ENCODE data around the gene TMCC2. TPM values are rescaled to one million over a fixed set of nuclear protein-coding genes. Genes with fewer than 3 reads are reported as not detected.

The TMCC2 gene
- total RNA-seq, 1 experiment from 2014 or later = 2.7 TPM

DNA sequence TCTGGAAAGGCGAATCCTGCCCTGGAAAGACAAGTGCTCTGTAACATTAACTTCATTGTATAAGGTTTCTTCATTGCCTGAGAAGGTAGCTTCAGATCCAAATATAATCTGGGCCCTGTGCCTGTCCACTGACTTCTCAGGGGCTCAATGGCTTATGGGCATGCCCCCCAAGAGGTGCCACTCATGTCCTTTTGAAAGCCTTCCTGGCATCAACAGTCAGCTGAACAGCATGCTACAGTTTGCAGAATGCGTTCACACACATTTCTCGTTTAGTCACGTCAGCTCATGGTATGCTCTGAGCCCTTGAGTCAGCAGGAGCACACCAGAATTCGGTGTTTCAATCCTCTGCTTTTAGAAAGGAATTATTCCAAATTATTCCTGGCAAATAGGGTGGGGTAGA is 23.8 kb downstream of the TMCC2 start:
- Histone ChIP-seq H3K9me3 (ENCODE audit: control insufficient read depth in 1 of 2, insufficient read depth in 1 of 2, low read depth in 1 of 2, low read length in 2 of 2) (no peaks in the 10 kb centered on the region), H3K27me3 (ENCODE audit: insufficient read depth, low read length) (no peaks in the 10 kb centered on the region), H3K9ac (ENCODE audit: low read length) (no peak overlapping the region), H3K4me2 (ENCODE audit: low read length) (no peak overlapping the region), H3K4me3 (replicated peaks in 1 of 2; ENCODE audit: low read depth in 1 of 2, low read length in 2 of 2) (no peak overlapping the region), H3K79me2 (ENCODE audit: insufficient read depth, low read length) (no peaks in the 10 kb centered on the region), H2AFZ (ENCODE audit: low read depth, low read length, poor library complexity, severe bottlenecking) (no peak overlapping the region), H3K9me2 (ENCODE audit: insufficient read depth) (no peaks in the 10 kb centered on the region), H3K36me3 (ENCODE audit: control insufficient read depth in 1 of 2, insufficient read depth in 2 of 2, low read length in 2 of 2) (no peaks in the 10 kb centered on the region), H3K4me1 (ENCODE audit: control insufficient read depth in 1 of 2, insufficient read depth in 2 of 2, low read length in 2 of 2) (peaks cover 3 to 4% of the 10 kb centered on the region in 2 experiments; a peak in 1 of 4 replicates), H4K20me1 (ENCODE audit: insufficient read depth) (no peaks in the 10 kb centered on the region), H3K27ac (ENCODE audit: low read depth, low read length) (no peak overlapping the region)
- DNase-seq (ENCODE audit: low read depth, low spot score) = no peak
- TF ChIP-seq ZNF274 (IDR thresholded peaks at IDR 0.05; ENCODE audit: low read depth, low read length) (no peak), EZH2 (IDR thresholded peaks at IDR 0.05) (no peak)
- TF ChIP-seq, protein P1, sequence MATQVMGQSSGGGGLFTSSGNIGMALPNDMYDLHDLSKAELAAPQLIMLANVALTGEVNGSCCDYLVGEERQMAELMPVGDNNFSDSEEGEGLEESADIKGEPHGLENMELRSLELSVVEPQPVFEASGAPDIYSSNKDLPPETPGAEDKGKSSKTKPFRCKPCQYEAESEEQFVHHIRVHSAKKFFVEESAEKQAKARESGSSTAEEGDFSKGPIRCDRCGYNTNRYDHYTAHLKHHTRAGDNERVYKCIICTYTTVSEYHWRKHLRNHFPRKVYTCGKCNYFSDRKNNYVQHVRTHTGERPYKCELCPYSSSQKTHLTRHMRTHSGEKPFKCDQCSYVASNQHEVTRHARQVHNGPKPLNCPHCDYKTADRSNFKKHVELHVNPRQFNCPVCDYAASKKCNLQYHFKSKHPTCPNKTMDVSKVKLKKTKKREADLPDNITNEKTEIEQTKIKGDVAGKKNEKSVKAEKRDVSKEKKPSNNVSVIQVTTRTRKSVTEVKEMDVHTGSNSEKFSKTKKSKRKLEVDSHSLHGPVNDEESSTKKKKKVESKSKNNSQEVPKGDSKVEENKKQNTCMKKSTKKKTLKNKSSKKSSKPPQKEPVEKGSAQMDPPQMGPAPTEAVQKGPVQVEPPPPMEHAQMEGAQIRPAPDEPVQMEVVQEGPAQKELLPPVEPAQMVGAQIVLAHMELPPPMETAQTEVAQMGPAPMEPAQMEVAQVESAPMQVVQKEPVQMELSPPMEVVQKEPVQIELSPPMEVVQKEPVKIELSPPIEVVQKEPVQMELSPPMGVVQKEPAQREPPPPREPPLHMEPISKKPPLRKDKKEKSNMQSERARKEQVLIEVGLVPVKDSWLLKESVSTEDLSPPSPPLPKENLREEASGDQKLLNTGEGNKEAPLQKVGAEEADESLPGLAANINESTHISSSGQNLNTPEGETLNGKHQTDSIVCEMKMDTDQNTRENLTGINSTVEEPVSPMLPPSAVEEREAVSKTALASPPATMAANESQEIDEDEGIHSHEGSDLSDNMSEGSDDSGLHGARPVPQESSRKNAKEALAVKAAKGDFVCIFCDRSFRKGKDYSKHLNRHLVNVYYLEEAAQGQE (IDR thresholded peaks at IDR 0.05; ENCODE audit: low read depth) = no peak
- no TSS peak for BruUV-seq (replicated peaks)
- no peak for ATAC-seq
- POLR2A ChIA-PET = interaction anchor here (0.9 kb wide), 1 partner anchor 22 kb away, joined by 4 read pairs; no protein-coding TSS in a partner anchor
- intact Hi-C loops (cut with micrococcal nuclease) = no loop called here
- CTCF ChIA-PET = interaction anchor here (0.9 to 1.8 kb wide), 2 partner anchors 23 to 262 kb away, joined by 4 to 12 read pairs; partner anchors contain the start of gene TMCC2
- RAD21 ChIA-PET (ENCODE audit: low non-redundant PET in 1 of 2, low total read pairs in 2 of 2, uncharacterized antibody in 2 of 2, unreplicated experiment in 2 of 2) = interaction anchor here in 1 of 2 experiments (2.0 kb wide), 1 partner anchor 22 kb away, joined by 4 read pairs; no protein-coding TSS in a partner anchor
